Measurements from ENCODE around the gene SLC9A4.

- TF ChIP-seq CTCF (IDR thresholded peaks at IDR 0.05) (no peak), POLR2A (IDR thresholded peaks at IDR 0.05) (no peak), EP300 (IDR thresholded peaks at IDR 0.05) (no peak)
These were observed 8.9 kb downstream of the SLC9A4 start for GRCh38 chr2:102481931-102482330.
